Heart right ventricle (tissue), 16 donors: ENCODE results near the gene DOCK3. TPM values are rescaled to one million over a fixed set of nuclear protein-coding genes. Genes with fewer than 3 reads are reported as not detected.

Source experiments
- ATAC-seq, 8 donors: fragments of 200-7000 bp; cut with Tn5 transposase; one replicate each; pipeline ENCODE4 v1.9.1; 2020; ENCODE audit warnings: mild to moderate bottlenecking in 8 of 8, moderate library complexity in 8 of 8, moderate number of reproducible peaks in 1 of 8
- DNase-seq, 2 donors: peaks; one replicate each; pipeline ENCODE4 v3.0.0-alpha.2; 2020
- H3K27ac ChIP-seq, 10 donors: fragments of 200-600 bp; sonication (generic) in 2 of 10; one replicate each; pipeline versions ENCODE4 v1.5.0 to v1.8.0; 2020 to 2022; ENCODE audit warnings: mild to moderate bottlenecking in 3 of 10
- H3K27me3 ChIP-seq, 7 donors: fragments of 200-600 bp; one replicate each; pipeline ENCODE4 v1.8.0; 2021 to 2022; ENCODE audit warnings: mild to moderate bottlenecking in 2 of 7
- H3K36me3 ChIP-seq, 9 donors: fragments of 200-600 bp; sonication (generic) in 1 of 9; one replicate each; pipeline versions ENCODE4 v1.5.0 to v1.8.0; 2020 to 2022; ENCODE audit warnings: mild to moderate bottlenecking in 2 of 9
- H3K4me1 ChIP-seq, 9 donors: fragments of 200-600 bp; sonication (generic) in 1 of 9; one replicate each; pipeline versions ENCODE4 v1.5.0 to v1.8.0; 2020 to 2022; ENCODE audit warnings: mild to moderate bottlenecking in 4 of 9
- H3K4me3 ChIP-seq, 10 donors: fragments of 200-600 bp; sonication (generic) in 2 of 10; one replicate each; pipeline versions ENCODE4 v1.5.0 to v1.8.0; 2020 to 2022; ENCODE audit warnings: mild to moderate bottlenecking in 7 of 10, moderate library complexity in 2 of 10
- H3K9me3 ChIP-seq, 11 donors: fragments of 200-600 bp in 10 of 11; sonication (generic) in 2 of 11; one replicate each; pipeline versions ENCODE4 v1.5.0 to v1.8.0; 2013 to 2022; ENCODE audit warnings: mild to moderate bottlenecking in 2 of 11, control low read depth in 1 of 11, moderate library complexity in 1 of 11
- CTCF ChIP-seq, 9 donors: fragments of 200-600 bp; sonication (generic) in 2 of 9; IDR thresholded peaks; one replicate each; pipeline versions ENCODE4 v1.5.0 to v1.8.0; 2021 to 2022; ENCODE audit warnings: antibody characterized with exemption in 9 of 9, mild to moderate bottlenecking in 5 of 9, moderate library complexity in 1 of 9
- WGBS, 2 donors: extraction: QIAGEN DNeasy Blood & Tissue Kit; methylation state at CpG; one replicate each; pipeline ENCODE4 v1.1.7; 2013; ENCODE audit warnings: inconsistent platforms in 1 of 2; 5-methylcytosine and 5-hydroxymethylcytosine counted together
- intact Hi-C, 10 donors: fragments of 100-400 bp; cut with DNase I; formaldehyde crosslinking; loops; one replicate each; pipeline versions ENCODE4 v1.11.1 to v1.14.2; 2022
- polyA plus RNA-seq, 2 donors: library from polyadenylated mRNA; stranded (reverse); fragments of 200-250 nt; gene quantifications; one replicate each; pipeline ENCODE4 v1.2.3, GENCODE V29; 2013
- total RNA-seq, 10 donors: library from RNA; stranded (reverse); fragmentation: NEBNext Ultra II Directional in 3 of 10; extraction: Animal tissue kit (Norgen Biotek cat#: 25700) in 3 of 10; gene quantifications; one replicate each; pipeline versions ENCODE4 v1.2.1 to v1.2.4, GENCODE V29; 2021 to 2023
- donor health status: Arrhythmogenic right ventricular cardiomyopathy.
- donor health status: ischemic (EF 13 %, LVEDD 7.1; RV severe dilation, severe dysfunction).
- donor health status: healthy with polysubstance abuse.
- donor health status: DM: no; HTN: yes; CAD: no.
- donor health status: DM: no; HTN: no; CAD: no.
- donor health status: ischemic (EF 25% LVEDD 6.9; RV normal size, moderate dysfunction).
- donor health status: ischemic (EF 25% LVEDD 5.7; RV mildly dilated, moderate dysfunction).
- donor health status: healthy.
- donor health status: DM: yes; HTN: yes; CAD: no.
- donor health status: Ischemic cardiomyopathy.
- donor health status: ischemic (EF 35%, LVEDD 5.7; RV mildly dilated, moderate dysfunction).
- donor health status: nonischemic (EF 11% LVEDD 7.7; RV severe dilation, severe dysfunction).
- donor health status: DM: yes; HTN: yes; CAD: no.
- donor health status: PGD.
- donor health status: ischemic (EF 29% LVEDD 5.4; RV normal size, mild dysfunction).
- donor health status: nonischemic (EF 23%, LVEDD 6.1; RV moderate dilation, normal function).

The DOCK3 gene
- total and polyA plus RNA-seq, 12 donors: 1.2 to 6.6 (median 4.7) TPM

- Histone ChIP-seq H3K4me3 (no peak overlapping the region), H3K27me3 (no peaks in the 10 kb centered on the region), H3K27ac (no peak overlapping the region), H3K4me1 (peaks cover 26 to 86% (median 66%) of the 10 kb centered on the region in 9 donors), H3K36me3 (peaks cover 0 to 84% (median 40%) of the 10 kb centered on the region in 9 donors), H3K9me3 (no peaks in the 10 kb centered on the region)
- intact Hi-C loops: loop anchor here in 8 of 10 donors (5.0 to 10.0 kb wide), 5 partner anchors 103 to 290 kb away; partner anchors contain the start of genes TEX264 (in 3 of the 8) and DCAF1 (in 2 of the 8)
- 82 to 84% methylated on average over 5 of the region's 5 CpGs for WGBS, 2 donors
- ATAC-seq (no peak), DNase-seq (no peak)
- TF ChIP-seq CTCF (IDR thresholded peaks at IDR 0.05): no peak
Measured at GRCh38 chr3:51394541-51394940, 719.8 kb downstream of the DOCK3 start.

GRCh38 chr3:51395493-51396213 is 720.9 kb downstream of the DOCK3 start:
- peaks cover 0 to 85% (median 45%) of the 10 kb centered on the region in 9 donors for H3K36me3 ChIP-seq
- no peak for DNase-seq
- no peak overlapping the region for H3K4me3 ChIP-seq
- no peaks in the 10 kb centered on the region for H3K9me3 ChIP-seq
- intact Hi-C loops: loop anchor here in 7 of 10 donors (5.0 to 10.0 kb wide), 4 partner anchors 37 to 289 kb away; partner anchors contain the start of gene TEX264 (in 3 of the 7)
- no peak for TF ChIP-seq CTCF (IDR thresholded peaks at IDR 0.05)
- WGBS, 2 donors: 67 to 75% methylated on average over 12 of the region's 12 CpGs
- peak overlapping the region in 1 of 10 donors; percentile 41 for H3K27ac ChIP-seq
- H3K4me1 ChIP-seq: peaks cover 21 to 76% (median 60%) of the 10 kb centered on the region in 9 donors
- no peak for ATAC-seq
- H3K27me3 ChIP-seq: no peaks in the 10 kb centered on the region

GRCh38 chr3:51396401-51396800 is 721.7 kb downstream of the DOCK3 start:
- Histone ChIP-seq H3K27me3 (no peaks in the 10 kb centered on the region), H3K27ac (peak overlapping the region in 1 of 10 donors; percentile 41), H3K9me3 (no peaks in the 10 kb centered on the region), H3K36me3 (peaks cover 0 to 93% (median 45%) of the 10 kb centered on the region in 9 donors), H3K4me1 (peaks cover 20 to 74% (median 58%) of the 10 kb centered on the region in 9 donors), H3K4me3 (no peak overlapping the region)
- DNase-seq (no peak), ATAC-seq (no peak)
- WGBS, 2 donors: 79 to 88% methylated on average over 1 of the region's 1 CpG
- no peak for TF ChIP-seq CTCF (IDR thresholded peaks at IDR 0.05)
- intact Hi-C loops: loop anchor here in 7 of 10 donors (5.0 to 10.0 kb wide), 4 partner anchors 36 to 288 kb away; partner anchors contain the start of gene TEX264 (in 3 of the 7)

- Histone ChIP-seq H3K27me3 (no peaks in the 10 kb centered on the region), H3K4me3 (no peak overlapping the region), H3K4me1 (peaks cover 14 to 72% (median 51%) of the 10 kb centered on the region in 9 donors), H3K9me3 (no peaks in the 10 kb centered on the region), H3K36me3 (peaks cover 0 to 100% (median 44%) of the 10 kb centered on the region in 9 donors), H3K27ac (peak overlapping the region in 3 of 10 donors; percentile 8 to 41 (median 11))
- intact Hi-C loops: loop anchor here in 7 of 10 donors (5.0 to 10.0 kb wide), 4 partner anchors 35 to 287 kb away; partner anchors contain the start of gene TEX264 (in 3 of the 7)
- TF ChIP-seq CTCF (IDR thresholded peaks at IDR 0.05): no peak
- DNase-seq (no peak), ATAC-seq (no peak)
- 56 to 58% methylated on average over 5 of the region's 5 CpGs for WGBS, 2 donors
Measured at GRCh38 chr3:51397392-51397791, 722.7 kb downstream of the DOCK3 start.
